GM20000 (cell line): ENCODE data around the gene P2RX6.

Source experiments
- DNase-seq: peaks from one replicate; pipeline ENCODE4 v3.0.0; 2012; ENCODE audit warnings: low spot score
- CTCF ChIP-seq: IDR thresholded peaks from 2 replicates; pipeline ENCODE4 v1.5.1; 2012; ENCODE audit warnings: mild to moderate bottlenecking, control low read depth; ENCODE audit errors: extremely low read depth, missing control alignments

Gene P2RX6

DNA sequence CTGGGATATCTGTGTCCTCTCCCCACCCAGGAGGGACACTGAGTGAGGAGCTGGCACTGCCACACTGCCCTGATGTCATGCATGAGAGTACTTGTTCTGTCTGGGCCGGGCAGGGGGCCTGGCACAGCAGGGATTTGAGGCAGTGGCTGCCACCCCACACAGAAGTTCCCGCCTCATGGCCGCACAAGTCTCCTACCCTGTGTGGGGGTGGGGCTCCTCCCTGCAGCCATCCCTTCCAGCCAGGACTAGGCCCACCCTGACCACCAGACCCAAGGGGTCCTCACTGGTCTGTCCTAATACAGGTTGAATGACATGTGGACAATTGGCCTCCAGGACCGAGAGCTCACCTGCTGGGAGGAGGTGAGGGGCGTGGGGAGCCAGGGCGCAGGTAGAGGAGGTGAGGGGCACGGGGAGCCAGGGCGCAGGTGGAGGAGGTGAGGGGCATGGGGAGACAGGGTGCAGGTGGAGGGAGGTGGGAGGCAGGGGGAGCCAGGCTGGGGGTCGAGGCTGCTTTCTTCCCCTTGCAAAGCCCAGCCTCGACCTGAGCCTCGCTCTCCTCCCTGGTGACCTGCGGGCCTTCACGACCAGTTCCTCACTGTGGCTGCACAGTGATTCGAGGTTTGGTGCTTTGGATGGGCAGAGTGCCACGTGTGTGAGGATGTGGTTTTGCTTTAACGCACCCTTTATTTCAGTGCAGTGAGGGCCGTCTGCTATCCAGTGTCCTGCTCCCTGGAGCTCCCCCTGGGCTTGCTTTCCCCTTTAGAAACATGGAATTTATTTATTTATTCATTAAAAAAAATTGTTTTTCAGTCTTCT is 25.4 kb upstream of the P2RX6 start:
- no peak for TF ChIP-seq CTCF

GRCh38 chr22:20990184-20991180 is 24.5 kb upstream of the P2RX6 start:
- TF ChIP-seq CTCF = no peak
- no peak for DNase-seq

More for the DNA sequence above, 25.4 kb upstream of the P2RX6 start:
- DNase-seq = no peak

- DNase-seq = no peak
- no peak for TF ChIP-seq CTCF
Measured at GRCh38 chr22:20991252-20992055, 23.5 kb upstream of the P2RX6 start.

DNA sequence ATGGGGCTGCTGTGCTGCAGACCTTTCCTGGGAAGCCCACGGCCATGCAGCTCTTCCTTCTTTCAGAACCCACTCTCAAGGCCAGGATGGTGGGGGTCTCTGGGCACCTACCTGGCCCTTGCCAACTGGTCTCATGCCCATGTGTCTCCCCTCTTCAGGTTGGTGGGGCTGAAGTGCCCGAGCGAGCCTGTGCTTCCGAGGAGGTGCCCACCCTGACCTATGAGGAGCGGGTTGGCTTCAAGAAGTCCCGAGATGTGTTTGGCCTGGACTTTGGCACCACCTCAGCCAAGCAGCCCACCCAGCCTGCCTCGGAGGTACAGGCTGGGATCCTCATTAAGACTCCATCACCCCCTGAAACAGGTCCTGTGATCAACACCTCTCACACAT is 22.9 kb upstream of the P2RX6 start:
- TF ChIP-seq CTCF = no peak
- DNase-seq = no peak

DNA sequence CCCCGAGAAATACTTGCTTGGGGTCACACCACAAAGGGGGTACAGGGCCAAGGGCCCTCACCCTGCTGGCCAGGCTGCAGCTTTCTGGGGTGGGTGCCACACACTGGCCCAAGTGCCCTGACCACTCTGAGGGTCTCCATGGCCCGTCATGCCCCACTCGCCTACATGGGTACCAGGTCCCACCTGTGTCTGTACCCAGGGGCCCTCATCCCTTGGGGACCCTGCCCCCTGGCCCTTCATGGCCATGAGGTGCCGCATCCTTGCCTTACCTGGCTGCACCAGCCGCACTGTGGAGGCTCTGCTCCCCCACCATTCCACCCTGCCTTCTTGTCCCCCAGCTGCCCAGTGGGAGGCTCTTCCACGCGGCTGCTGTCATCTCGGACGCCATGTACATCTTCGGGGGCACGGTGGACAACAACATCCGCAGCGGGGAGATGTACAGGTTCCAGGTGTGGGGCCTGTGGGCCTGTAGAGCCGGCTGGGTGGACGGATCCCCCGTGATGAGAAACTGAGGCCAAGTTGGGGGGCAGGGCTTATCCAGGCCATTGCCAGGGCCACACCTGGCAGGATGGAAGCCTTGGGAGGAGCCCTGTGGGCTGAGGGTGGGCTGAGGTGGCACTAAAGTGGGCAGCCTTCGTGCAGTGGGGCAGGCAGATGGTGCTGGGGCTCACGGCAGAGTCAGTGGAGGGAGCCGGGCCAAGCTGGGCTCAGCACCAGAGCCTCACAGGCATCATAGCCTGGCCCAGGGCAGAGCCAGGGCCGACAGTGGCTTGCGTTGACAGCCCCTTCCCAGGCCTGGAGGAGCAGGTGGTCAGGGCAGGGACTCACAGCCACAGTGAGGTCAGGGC is 22.3 kb upstream of the P2RX6 start:
- DNase-seq = no peak
- TF ChIP-seq CTCF = no peak

DNA sequence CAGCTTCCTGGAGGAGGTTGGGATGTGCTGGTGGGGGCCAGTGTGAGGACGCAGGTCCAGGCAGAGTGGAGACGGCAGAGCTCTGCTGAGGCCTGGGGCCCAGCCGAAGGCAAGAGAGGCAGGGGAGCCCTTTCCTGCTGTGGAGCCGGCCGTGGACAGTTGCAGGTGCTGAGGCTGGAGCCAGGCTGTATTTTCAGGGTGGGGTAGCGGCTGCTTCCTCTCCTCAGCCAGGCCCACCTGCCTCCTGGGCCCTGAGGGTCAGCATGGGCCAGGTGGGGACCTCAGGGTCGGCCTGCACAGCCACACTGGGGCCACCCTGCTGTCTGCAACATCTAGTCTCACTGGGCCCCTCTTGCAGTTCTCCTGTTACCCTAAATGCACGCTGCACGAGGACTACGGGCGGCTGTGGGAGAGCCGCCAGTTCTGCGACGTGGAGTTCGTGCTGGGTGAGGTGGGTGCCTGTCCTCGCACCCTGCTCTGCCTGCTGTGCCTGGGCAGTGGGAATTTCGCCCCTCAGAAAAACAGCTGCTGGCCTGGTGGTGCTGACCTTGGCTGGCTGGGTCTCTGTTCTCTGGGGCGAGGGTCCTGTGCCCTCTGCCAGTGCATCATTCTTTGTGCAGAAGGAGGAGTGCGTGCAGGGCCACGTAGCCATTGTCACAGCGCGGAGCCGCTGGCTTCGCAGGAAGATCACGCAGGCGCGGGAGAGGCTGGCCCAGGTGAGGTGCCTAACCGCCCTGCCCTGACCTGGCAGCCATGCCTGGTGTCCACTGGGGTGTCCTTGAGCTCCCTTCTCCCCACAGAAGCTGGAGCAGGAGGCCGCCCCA is 21.4 kb upstream of the P2RX6 start:
- no peak for DNase-seq
- no peak for TF ChIP-seq CTCF
